CD14-positive monocyte (primary cell): Measurements from ENCODE around the gene DLGAP1. TPM values are rescaled to one million over a fixed set of nuclear protein-coding genes. Genes with fewer than 3 reads are reported as not detected.
A peak's percentile ranks its signal among the peaks of the same experiment; 100 is the strongest.

Source experiments
- DNase-seq, 3 donors: peaks; one replicate each; pipeline ENCODE4 v3.0.0-alpha.2; 2011 to 2022
- H2AFZ ChIP-seq: 2 replicates; pipeline ENCODE4 v1.6.0; 2012; ENCODE audit warnings: mild to moderate bottlenecking, low read depth, low read length, inconsistent platforms; ENCODE audit not compliant: insufficient read depth, poor library complexity, severe bottlenecking
- H3K27ac ChIP-seq, 2 donors: 1 replicate in 1 of 2; 2 replicates in 1 of 2; pipeline ENCODE4 v1.5.1; 2012 to 2013; ENCODE audit warnings: low read length in 2 of 2, control low read depth in 1 of 2, inconsistent platforms in 1 of 2, low read depth in 1 of 2, mild to moderate bottlenecking in 1 of 2
- H3K27me3 ChIP-seq, 2 donors: one replicate each; pipeline versions ENCODE4 v1.6.0 to v1.6.1; 2011 to 2013; ENCODE audit warnings: low read length in 2 of 2; ENCODE audit not compliant: control insufficient read depth in 2 of 2, insufficient read depth in 2 of 2
- H3K36me3 ChIP-seq, 2 donors: replicated peaks in 1 of 2; 1 replicate in 1 of 2; 2 replicates in 1 of 2; pipeline versions ENCODE4 v1.5.1 to v1.6.1; 2012 to 2013; ENCODE audit warnings: low read length in 2 of 2, control low read depth in 1 of 2, inconsistent platforms in 1 of 2, mild to moderate bottlenecking in 1 of 2; ENCODE audit not compliant: insufficient read depth in 2 of 2, control insufficient read depth in 1 of 2
- H3K4me1 ChIP-seq, 2 donors: 1 replicate in 1 of 2; 2 replicates in 1 of 2; pipeline versions ENCODE4 v1.5.1 to v1.6.1; 2012 to 2013; ENCODE audit warnings: low read length in 2 of 2, control low read depth in 1 of 2, inconsistent platforms in 1 of 2, mild to moderate bottlenecking in 1 of 2, moderate library complexity in 1 of 2; ENCODE audit not compliant: insufficient read depth in 2 of 2, control insufficient read depth in 1 of 2
- H3K4me2 ChIP-seq: replicated peaks from 2 replicates; pipeline ENCODE3; 2012; ENCODE audit warnings: low read length, moderate library complexity, mild to moderate bottlenecking; ENCODE audit not compliant: poor library complexity, severe bottlenecking; ENCODE audit errors: extremely low read depth
- H3K4me3 ChIP-seq, 3 experiments: fragments of 200-600 bp in 1 of 3; sonication (generic) in 1 of 3; replicated peaks in 1 of 3; 1 replicate in 2 of 3; 2 replicates in 1 of 3; pipeline ENCODE4 v1.5.1; 2011 to 2013; ENCODE audit warnings: low read length in 3 of 3, mild to moderate bottlenecking in 3 of 3, control low read depth in 2 of 3, low read depth in 2 of 3, inconsistent platforms in 1 of 3, moderate library complexity in 1 of 3
- H3K79me2 ChIP-seq: 2 replicates; pipeline ENCODE4 v1.6.0; 2012; ENCODE audit warnings: mild to moderate bottlenecking, control low read depth, inconsistent platforms, low read length, moderate library complexity; ENCODE audit not compliant: insufficient read depth
- H3K9ac ChIP-seq: 2 replicates; pipeline ENCODE4 v1.6.0; 2017; ENCODE audit warnings: low read length, mild to moderate bottlenecking; ENCODE audit not compliant: insufficient read depth, poor library complexity, severe bottlenecking
- H3K9me3 ChIP-seq, 2 donors: replicated peaks in 1 of 2; 1 replicate in 1 of 2; 2 replicates in 1 of 2; pipeline versions ENCODE4 v1.5.1 to v1.6.1; 2012 to 2013; ENCODE audit warnings: low read length in 2 of 2, control low read depth in 1 of 2; ENCODE audit not compliant: control insufficient read depth in 1 of 2, insufficient read depth in 1 of 2
- H4K20me1 ChIP-seq: 2 replicates; pipeline ENCODE4 v1.6.0; 2012; ENCODE audit warnings: mild to moderate bottlenecking, low read length, control low read depth, moderate library complexity; ENCODE audit not compliant: insufficient read depth
- H3K27ac Mint-ChIP-seq, 7 donors: one replicate each; pipeline ENCODE4 v1.8.0; 2020; ENCODE audit warnings: mild to moderate bottlenecking in 7 of 7, mixed read lengths in 7 of 7, moderate library complexity in 6 of 7, inconsistent platforms in 2 of 7
- H3K27me3 Mint-ChIP-seq, 3 donors: one replicate each; pipeline ENCODE4 v1.8.0; 2021 to 2022; ENCODE audit warnings: low read depth in 3 of 3, mild to moderate bottlenecking in 3 of 3, mixed read lengths in 3 of 3, moderate library complexity in 3 of 3, inconsistent platforms in 1 of 3
- H3K36me3 Mint-ChIP-seq, 2 donors: one replicate each; pipeline ENCODE4 v1.8.0; 2020; ENCODE audit warnings: mixed read lengths in 2 of 2, inconsistent platforms in 1 of 2, mild to moderate bottlenecking in 1 of 2
- H3K4me1 Mint-ChIP-seq: one replicate; pipeline ENCODE4 v1.8.0; 2020; ENCODE audit warnings: mild to moderate bottlenecking, mixed read lengths
- H3K4me3 Mint-ChIP-seq, 2 donors: one replicate each; pipeline ENCODE4 v1.8.0; 2020; ENCODE audit warnings: mild to moderate bottlenecking in 2 of 2, mixed read lengths in 2 of 2, moderate library complexity in 1 of 2
- H3K9me3 Mint-ChIP-seq, 7 donors: one replicate each; pipeline ENCODE4 v1.8.0; 2020 to 2022; ENCODE audit warnings: mixed read lengths in 7 of 7, mild to moderate bottlenecking in 6 of 7, moderate library complexity in 6 of 7, inconsistent platforms in 2 of 7
- CTCF ChIP-seq: fragments of 200-600 bp; IDR thresholded peaks from one replicate; pipeline ENCODE4 v1.8.0; 2022; ENCODE audit warnings: antibody characterized with exemption, mild to moderate bottlenecking
- WGBS: methylation state at CpG from one replicate; pipeline ENCODE4 v1.1.5; 2013; ENCODE audit warnings: missing lambda C conversion rate; ENCODE audit not compliant: insufficient coverage; 5-methylcytosine and 5-hydroxymethylcytosine counted together
- intact Hi-C, 2 donors: fragments of 100-400 bp; cut with micrococcal nuclease; formaldehyde crosslinking; loops; one replicate each; pipeline versions ENCODE4 v1.15.0 to v1.15.1; 2023
- polyA plus RNA-seq, 3 donors: library from polyadenylated mRNA; depleted of rRNA in 1 of 3; unstranded in 2 of 3; stranded (reverse) in 1 of 3; fragments of 300-500 nt in 2 of 3; fragments of >200 nt in 1 of 3; fragmentation: Illumina TruSeq in 2 of 3; gene quantifications; 1 replicate in 2 of 3; 2 replicates in 1 of 3; pipeline ENCODE4 v1.2.3, GENCODE V29; 2012 to 2021

Gene DLGAP1
- polyA plus RNA-seq, 3 donors: 0.09 to 0.42 TPM; not detected in 1

GRCh38 chr18:3771121-3771971, 683.8 kb downstream of the DLGAP1 start:
- H3K4me1 Mint-ChIP-seq: peaks cover 17% of the 10 kb centered on the region
- peak overlapping the region; percentile 64 for H2AFZ ChIP-seq
- H3K9me3 ChIP-seq: no peaks in the 10 kb centered on the region
- no peaks in the 10 kb centered on the region for H4K20me1 ChIP-seq
- no peaks in the 10 kb centered on the region for H3K36me3 ChIP-seq
- peak; percentile 98 for TF ChIP-seq CTCF
- H3K27ac Mint-ChIP-seq: peak overlapping the region in 5 of 7 donors; percentile 19 to 83 (median 79)
- peaks cover 0 to 9% (median 5%) of the 10 kb centered on the region in 7 donors for H3K9me3 Mint-ChIP-seq
- H3K4me3 ChIP-seq: peak overlapping the region; percentile 3 to 64 (median 45)
- H3K27ac ChIP-seq: no peak overlapping the region
- H3K27me3 Mint-ChIP-seq: peaks cover 0 to 1% (median 0%) of the 10 kb centered on the region in 3 donors
- 0% methylated on average over 32 of the region's 40 CpGs for WGBS
- H3K27me3 ChIP-seq: peaks cover 2 to 6% of the 10 kb centered on the region in 2 donors
- H3K4me1 ChIP-seq: peaks cover 9 to 13% of the 10 kb centered on the region in 2 donors
- H3K4me2 ChIP-seq: peak overlapping the region; percentile 72
- DNase-seq: peak; percentile 83 to 93 (median 91)
- intact Hi-C loops: loop anchor here (5.0 to 10.0 kb wide), 3 partner anchors 93 to 233 kb away; no protein-coding TSS in a partner anchor
- peak overlapping the region; percentile 77 to 94 for H3K4me3 Mint-ChIP-seq
- H3K9ac ChIP-seq: peak overlapping the region; percentile 33
- H3K79me2 ChIP-seq: no peaks in the 10 kb centered on the region
- no peaks in the 10 kb centered on the region for H3K36me3 Mint-ChIP-seq

- no peak for DNase-seq
- Histone ChIP-seq H3K79me2 (no peaks in the 10 kb centered on the region), H2AFZ (no peak overlapping the region), H3K36me3 (no peaks in the 10 kb centered on the region), H4K20me1 (no peaks in the 10 kb centered on the region), H3K4me2 (no peak overlapping the region), H3K27me3 (no peaks in the 10 kb centered on the region), H3K4me1 (peaks cover 8% of the 10 kb centered on the region in 2 donors), H3K27ac (no peak overlapping the region), H3K9me3 (peaks cover 4 to 18% of the 10 kb centered on the region in 2 donors), H3K4me3 (no peak overlapping the region), H3K9ac (no peak overlapping the region)
- Mint-ChIP-seq H3K9me3 (peaks cover 10 to 26% (median 20%) of the 10 kb centered on the region in 7 donors), H3K27me3 (peaks cover 0 to 2% (median 0%) of the 10 kb centered on the region in 3 donors), H3K36me3 (no peaks in the 10 kb centered on the region), H3K27ac (no peak overlapping the region), H3K4me3 (no peak overlapping the region), H3K4me1 (peaks cover 12% of the 10 kb centered on the region)
- intact Hi-C loops: no loop called here
- no peak for TF ChIP-seq CTCF
- no CpG with 5 or more reads among the region's 4 CpGs for WGBS
These were observed 693.8 kb downstream of the DLGAP1 start for GRCh38 chr18:3761266-3761665.
